Smooth muscle cell (in vitro differentiated cells): ENCODE results near the gene KLHL2. TPM values are rescaled to one million over a fixed set of nuclear protein-coding genes. Genes with fewer than 3 reads are reported as not detected.

ENCODE experiments used
- DNase-seq: peaks from one replicate; lab custom pipeline; 2025; ENCODE audit not compliant: unreplicated experiment; lab: John Stamatoyannopoulos, UW
- H2AFZ ChIP-seq: fragments of 200-600 bp; sonication (generic); 2 replicates; pipeline ENCODE4 v1.6.0; 2016; ENCODE audit warnings: antibody characterized with exemption, low read depth, mild to moderate bottlenecking
- H3F3A ChIP-seq: fragments of 200-600 bp; sonication (generic); 2 replicates; pipeline ENCODE4 v1.6.0; 2017; ENCODE audit warnings: antibody characterized with exemption, low read depth
- H3K27ac ChIP-seq: fragments of 200-600 bp; sonication (generic); 2 replicates; pipeline ENCODE4 v1.5.1; 2016; ENCODE audit warnings: low read depth, mild to moderate bottlenecking
- H3K27me3 ChIP-seq: fragments of 200-600 bp; sonication (generic); 2 replicates; pipeline ENCODE4 v1.6.1; 2016; ENCODE audit warnings: low read depth, mild to moderate bottlenecking
- H3K36me3 ChIP-seq: fragments of 200-600 bp; sonication (generic); 2 replicates; pipeline ENCODE4 v1.5.1; 2016; ENCODE audit warnings: low read depth
- H3K4me1 ChIP-seq: fragments of 200-600 bp; sonication (generic); 2 replicates; pipeline ENCODE4 v1.5.1; 2016; ENCODE audit warnings: low read depth
- H3K4me2 ChIP-seq: fragments of 200-600 bp; sonication (generic); 2 replicates; pipeline ENCODE4 v1.6.0; 2016; ENCODE audit warnings: mild to moderate bottlenecking
- H3K4me3 ChIP-seq: fragments of 200-600 bp; sonication (generic); 2 replicates; pipeline ENCODE4 v1.5.1; 2016; ENCODE audit warnings: mild to moderate bottlenecking
- H3K79me2 ChIP-seq: fragments of 200-600 bp; sonication (generic); 2 replicates; pipeline ENCODE4 v1.6.0; 2016; ENCODE audit warnings: low read depth, mild to moderate bottlenecking
- H3K9ac ChIP-seq: fragments of 200-600 bp; sonication (generic); 2 replicates; pipeline ENCODE4 v1.6.0; 2016; ENCODE audit warnings: low read depth
- H3K9me3 ChIP-seq: fragments of 200-600 bp; sonication (generic); replicated peaks from 2 replicates; pipeline ENCODE4 v1.5.1; 2016; ENCODE audit warnings: low read depth
- H4K20me1 ChIP-seq: fragments of 200-600 bp; sonication (generic); 2 replicates; pipeline ENCODE4 v1.6.0; 2016; ENCODE audit warnings: low read depth
- CTCF ChIP-seq: fragments of 200-600 bp; sonication (generic); IDR thresholded peaks from 2 replicates; pipeline ENCODE4 v1.5.1; 2017; ENCODE audit warnings: borderline replicate concordance, mild to moderate bottlenecking, antibody characterized with exemption; ENCODE audit not compliant: insufficient read depth, poor library complexity, severe bottlenecking
- WGBS: methylation state at CpG from one replicate; pipeline ENCODE4 v1.1.7; 2016; ENCODE audit warnings: low lambda C conversion rate; 5-methylcytosine and 5-hydroxymethylcytosine counted together
- polyA plus RNA-seq: library from polyadenylated mRNA; unstranded; fragments of >200 nt; fragmentation: Nextera tagmentation; extraction: Ambion mirVana; gene quantifications from 2 replicates; pipeline ENCODE4 v1.2.1, GENCODE V29; 2016
- total RNA-seq: library from RNA; depleted of rRNA; stranded (reverse); fragments of >200 nt; gene quantifications from 2 replicates; pipeline ENCODE4 v1.2.3, GENCODE V29; 2014

KLHL2 gene
- total and polyA plus RNA-seq, 2 experiments from 2014 or later = 2.6 to 18.6 TPM

DNA sequence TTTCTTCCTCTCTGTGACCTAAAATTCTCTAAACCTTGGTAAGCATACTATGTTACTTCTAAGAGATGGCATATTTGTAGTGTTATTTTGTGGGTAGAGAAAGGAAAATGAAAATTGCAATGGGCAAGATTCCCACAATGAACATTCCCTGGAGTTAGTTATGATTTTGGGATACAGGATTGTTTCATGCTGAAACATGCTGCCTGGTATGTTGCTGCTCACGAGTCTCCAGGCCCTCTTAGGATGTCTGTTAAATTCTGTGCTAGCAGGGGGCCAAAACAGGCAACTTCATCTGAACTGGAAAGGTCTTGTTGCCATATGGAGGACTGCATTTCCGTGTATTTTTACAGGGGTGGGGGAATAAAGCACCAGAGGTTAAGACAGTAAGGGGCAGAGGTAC is 101.2 kb downstream of the KLHL2 start:
- Histone ChIP-seq H3F3A (no peaks in the 10 kb centered on the region), H3K4me3 (no peak overlapping the region), H3K4me1 (no peaks in the 10 kb centered on the region), H3K27me3 (no peaks in the 10 kb centered on the region), H3K27ac (no peak overlapping the region), H3K9ac (no peak overlapping the region), H3K4me2 (no peak overlapping the region), H3K9me3 (no peaks in the 10 kb centered on the region), H4K20me1 (no peaks in the 10 kb centered on the region), H2AFZ (no peak overlapping the region), H3K79me2 (no peaks in the 10 kb centered on the region), H3K36me3 (no peaks in the 10 kb centered on the region)
- 65% methylated on average over 2 of the region's 2 CpGs for WGBS
- DNase-seq = no peak
- TF ChIP-seq CTCF = no peak

- Histone ChIP-seq H3K4me3 (no peak overlapping the region), H3K27ac (no peak overlapping the region), H4K20me1 (no peaks in the 10 kb centered on the region), H3K9ac (no peak overlapping the region), H3K79me2 (no peaks in the 10 kb centered on the region), H3K9me3 (no peaks in the 10 kb centered on the region), H3F3A (no peaks in the 10 kb centered on the region), H3K4me2 (no peak overlapping the region), H3K27me3 (no peaks in the 10 kb centered on the region), H3K4me1 (no peaks in the 10 kb centered on the region), H3K36me3 (no peaks in the 10 kb centered on the region), H2AFZ (no peak overlapping the region)
- TF ChIP-seq CTCF = no peak
- WGBS = 97% methylated on average over 4 of the region's 4 CpGs
- no peak for DNase-seq
These were observed 102.1 kb downstream of the KLHL2 start for GRCh38 chr4:165309456-165309855.

DNA sequence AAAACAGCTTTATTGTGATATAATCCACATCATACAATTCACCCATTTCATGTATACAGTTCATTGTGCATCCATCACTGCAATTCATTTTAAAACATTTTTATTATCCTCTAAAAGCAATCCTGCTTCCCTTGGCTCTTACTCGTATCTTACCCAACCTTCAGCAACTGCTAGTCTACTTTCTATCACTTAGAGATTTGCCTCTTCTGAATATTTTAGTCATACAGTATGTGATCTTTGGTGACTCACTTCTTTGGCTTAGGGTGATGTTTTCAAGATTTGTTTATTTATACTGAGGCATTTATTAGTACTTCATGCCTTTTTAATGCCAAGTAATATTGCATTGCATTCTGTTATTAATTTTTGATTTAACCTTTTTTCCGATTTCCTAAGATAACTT is 105.1 kb downstream of the KLHL2 start:
- Histone ChIP-seq H3K27me3 (no peaks in the 10 kb centered on the region), H3K4me2 (no peak overlapping the region), H3K36me3 (no peaks in the 10 kb centered on the region), H3K79me2 (no peaks in the 10 kb centered on the region), H3K27ac (no peak overlapping the region), H3K4me1 (no peaks in the 10 kb centered on the region), H3F3A (no peaks in the 10 kb centered on the region), H3K9me3 (no peaks in the 10 kb centered on the region), H3K4me3 (no peak overlapping the region), H3K9ac (no peak overlapping the region), H4K20me1 (no peaks in the 10 kb centered on the region), H2AFZ (no peak overlapping the region)
- no peak for DNase-seq
- TF ChIP-seq CTCF = no peak
- 64% methylated on average over 2 of the region's 2 CpGs for WGBS

DNA sequence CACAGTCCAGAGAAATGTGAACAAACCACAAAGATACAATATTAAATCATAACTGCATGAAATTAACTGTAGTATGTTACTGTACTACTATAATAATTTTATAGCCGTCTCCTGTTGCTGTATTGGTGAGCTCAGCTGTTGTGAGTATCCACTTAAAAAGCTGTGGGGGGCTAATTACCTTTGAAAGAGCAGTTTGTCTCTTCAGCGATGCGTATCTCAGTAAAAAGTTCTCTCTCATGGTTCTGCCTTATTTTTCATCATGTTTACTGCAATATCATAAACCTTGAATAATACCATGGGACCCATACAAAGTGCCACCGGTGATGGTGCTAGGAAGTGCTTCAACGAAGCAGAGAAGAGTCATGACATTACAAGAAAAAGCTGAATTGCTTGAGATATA is 111.7 kb downstream of the KLHL2 start:
- no peaks in the 10 kb centered on the region for H3K27me3 ChIP-seq
- no peak for DNase-seq
- H3K4me3 ChIP-seq = no peak overlapping the region
- no peaks in the 10 kb centered on the region for H4K20me1 ChIP-seq
- no peak overlapping the region for H3K27ac ChIP-seq
- H2AFZ ChIP-seq = no peak overlapping the region
- TF ChIP-seq CTCF = no peak
- WGBS = 94% methylated on average over 5 of the region's 5 CpGs
- H3K79me2 ChIP-seq = no peaks in the 10 kb centered on the region
- H3K4me1 ChIP-seq = no peaks in the 10 kb centered on the region
- no peak overlapping the region for H3K4me2 ChIP-seq
- H3K9ac ChIP-seq = no peak overlapping the region
- no peaks in the 10 kb centered on the region for H3K9me3 ChIP-seq
- no peaks in the 10 kb centered on the region for H3K36me3 ChIP-seq
- no peaks in the 10 kb centered on the region for H3F3A ChIP-seq
